ENCODE results near the gene RTF2.

RTF2 gene

DNA sequence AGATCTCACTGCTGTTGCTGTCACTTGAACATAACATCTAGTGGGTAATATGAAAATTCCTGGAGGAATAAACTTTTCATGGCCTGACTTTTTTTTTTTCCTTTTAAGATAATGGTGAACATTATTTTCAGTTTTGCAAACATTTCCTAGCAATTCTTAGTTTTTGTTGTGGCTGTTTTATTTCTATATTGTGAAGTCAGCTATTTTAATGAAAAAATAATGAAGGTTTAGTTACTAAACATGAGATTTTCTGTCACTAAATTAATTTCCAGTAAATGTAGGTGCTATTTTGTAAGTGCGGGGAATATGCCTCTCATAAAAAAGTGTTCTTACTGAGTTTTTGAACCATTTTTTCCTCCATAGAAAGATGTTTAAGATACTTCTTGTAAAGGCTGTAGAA is 32.7 kb downstream of the RTF2 start:
- no peak for TF ChIP-seq CTCF (IDR thresholded peaks at IDR 0.05; ENCODE audit: low read depth, low read length, missing control alignments)
- DNase-seq (ENCODE audit: low read depth): no peak
- no peak overlapping the region for H3K4me3 ChIP-seq (ENCODE audit: low read depth, low read length)
- in situ Hi-C loops (cut with HindIII; ENCODE audit: low sequenced_read_pairs): no loop called here

- H3K4me3 ChIP-seq (ENCODE audit: low read depth, low read length): no peak overlapping the region
- no peak for DNase-seq (ENCODE audit: low read depth)
- TF ChIP-seq CTCF (IDR thresholded peaks at IDR 0.05; ENCODE audit: low read depth, low read length, missing control alignments): no peak
- in situ Hi-C loops (cut with HindIII; ENCODE audit: low sequenced_read_pairs): no loop called here
Measured at GRCh38 chr20:56503916-56504315, 35.5 kb downstream of the RTF2 start.

- DNase-seq (ENCODE audit: low read depth): no peak
- in situ Hi-C loops (cut with HindIII; ENCODE audit: low sequenced_read_pairs): no loop called here
- no peak overlapping the region for H3K4me3 ChIP-seq (ENCODE audit: low read depth, low read length)
- TF ChIP-seq CTCF (IDR thresholded peaks at IDR 0.05; ENCODE audit: low read depth, low read length, missing control alignments): peak; percentile 62
Measured at GRCh38 chr20:56504373-56505005, 36.1 kb downstream of the RTF2 start.

- no peak for DNase-seq (ENCODE audit: low read depth)
- TF ChIP-seq CTCF (IDR thresholded peaks at IDR 0.05; ENCODE audit: low read depth, low read length, missing control alignments): no peak
- no peak overlapping the region for H3K4me3 ChIP-seq (ENCODE audit: low read depth, low read length)
- in situ Hi-C loops (cut with HindIII; ENCODE audit: low sequenced_read_pairs): no loop called here
Measured at GRCh38 chr20:56506103-56506502, 37.7 kb downstream of the RTF2 start.

GRCh38 chr20:56511926-56512325 is 43.5 kb downstream of the RTF2 start:
- no peak overlapping the region for H3K4me3 ChIP-seq (ENCODE audit: low read depth, low read length)
- TF ChIP-seq CTCF (IDR thresholded peaks at IDR 0.05; ENCODE audit: low read depth, low read length, missing control alignments): no peak
- in situ Hi-C loops (cut with HindIII; ENCODE audit: low sequenced_read_pairs): no loop called here
- DNase-seq (ENCODE audit: low read depth): no peak

DNA sequence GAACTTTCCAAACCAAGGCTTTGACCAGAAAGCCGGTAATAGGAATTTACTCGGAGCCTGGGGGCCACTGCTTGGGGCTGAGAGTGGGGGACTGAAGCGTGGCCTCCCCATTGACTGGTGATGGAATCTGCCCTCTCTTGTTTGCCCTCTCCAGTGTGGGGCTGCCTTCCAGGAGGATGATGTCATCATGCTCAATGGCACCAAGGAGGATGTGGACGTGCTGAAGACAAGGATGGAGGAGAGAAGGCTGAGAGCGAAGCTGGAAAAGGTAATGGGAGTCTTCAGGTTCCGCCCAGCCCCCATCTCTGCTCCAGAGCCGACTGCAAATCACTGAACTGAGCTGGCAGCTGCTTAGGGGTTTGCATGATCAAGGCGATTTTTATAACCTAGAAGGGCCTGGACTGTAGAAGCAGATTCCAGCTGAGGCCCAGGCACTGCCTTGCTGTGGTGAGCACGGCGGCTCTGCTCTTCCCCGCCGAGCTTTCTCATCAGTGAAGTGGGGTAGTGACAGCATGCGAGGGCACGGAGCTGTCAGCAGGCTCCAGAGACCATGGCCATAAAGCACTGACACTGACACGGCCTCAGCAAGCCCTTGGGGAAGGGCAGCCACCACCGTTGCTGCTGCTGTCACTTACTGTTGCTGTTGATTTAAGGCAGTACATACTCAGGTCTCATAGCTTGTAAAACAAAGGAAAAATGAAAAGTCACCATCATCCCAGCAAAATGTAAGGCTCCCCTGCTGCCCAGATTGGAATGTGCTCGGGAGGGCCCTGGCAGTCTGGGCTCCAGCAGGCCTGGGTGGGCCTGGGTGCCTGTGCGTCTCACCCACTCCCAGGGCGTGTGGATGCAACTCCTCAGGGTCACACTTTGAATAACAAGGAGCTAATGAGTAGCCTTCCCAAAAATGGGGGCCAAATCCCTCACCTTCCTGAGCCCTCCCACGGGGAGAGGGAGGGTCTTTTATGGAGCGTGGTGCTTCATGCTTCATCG is 45.0 kb downstream of the RTF2 start:
- H3K4me3 ChIP-seq (ENCODE audit: low read depth, low read length): no peak overlapping the region
- no peak for TF ChIP-seq CTCF (IDR thresholded peaks at IDR 0.05; ENCODE audit: low read depth, low read length, missing control alignments)
- in situ Hi-C loops (cut with HindIII; ENCODE audit: low sequenced_read_pairs): no loop called here
- no peak for DNase-seq (ENCODE audit: low read depth)

Measured in astrocyte of the cerebellum (primary cell).